ENCODE measurements around the gene CERS1. TPM values are rescaled to one million over a fixed set of nuclear protein-coding genes. Genes with fewer than 3 reads are reported as not detected.

CERS1 gene
- total RNA-seq, 2 donors from 2014 or later: 0.26 to 0.66 TPM

DNA sequence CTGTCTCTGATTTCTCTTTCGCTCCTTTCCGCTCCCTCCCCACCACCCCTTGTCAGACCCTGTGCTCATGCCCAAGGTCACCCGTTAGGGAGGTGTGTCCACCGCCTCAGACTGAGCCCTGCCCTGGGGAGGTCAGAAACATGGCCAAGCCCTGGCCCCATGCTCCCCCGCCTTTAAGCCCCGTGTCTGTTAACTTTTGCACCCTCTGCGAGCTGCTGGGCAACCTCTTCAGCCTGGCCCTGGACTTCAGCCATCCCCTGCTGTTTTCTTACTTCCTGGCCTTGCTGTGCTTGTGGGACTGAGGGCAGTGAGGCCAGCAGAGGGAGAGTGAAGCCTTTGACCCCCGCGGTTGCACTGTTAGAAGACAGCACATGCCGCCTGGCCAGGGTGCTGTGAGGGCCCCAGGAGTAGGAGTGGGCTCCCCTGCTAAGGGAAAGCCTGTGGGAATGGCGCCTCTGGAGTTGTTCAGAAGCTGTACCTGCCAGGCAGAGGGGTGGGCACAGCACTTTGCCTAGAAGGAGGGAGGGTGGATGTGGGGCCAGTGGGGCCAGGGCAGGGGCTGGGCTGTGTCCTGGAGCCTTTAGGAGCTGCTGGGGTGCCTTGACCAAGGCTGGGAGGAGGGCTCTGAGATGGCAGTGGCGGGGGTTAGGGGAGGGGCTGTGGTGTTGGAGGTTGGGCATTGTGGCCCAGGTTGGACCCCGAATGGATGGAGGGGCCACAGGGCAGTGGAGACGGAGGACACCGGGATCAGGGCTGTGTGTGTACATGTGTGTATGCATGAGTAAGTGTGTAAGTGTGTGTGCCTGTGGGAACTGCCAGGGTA is 56.3 kb downstream of the CERS1 start:
- no peaks in the 10 kb centered on the region for H3K36me3 ChIP-seq (replicated peaks in 1 of 2; ENCODE audit: insufficient read depth in 1 of 2, low read depth in 2 of 2)
- H3K4me3 ChIP-seq: no peak overlapping the region
- peak; percentile 28 for ATAC-seq
- H3K27me3 ChIP-seq: no peaks in the 10 kb centered on the region
- H3K4me1 ChIP-seq: peaks cover 99% of the 10 kb centered on the region
- peak overlapping the region in 2 of 4 donors; percentile 13 to 22 for H3K27ac ChIP-seq
- DNase-seq: peak in 3 of 4 donors; percentile 44 to 56 (median 55)
- no peak for TF ChIP-seq POLR2A (IDR thresholded peaks at IDR 0.05)
- TF ChIP-seq, protein P1, sequence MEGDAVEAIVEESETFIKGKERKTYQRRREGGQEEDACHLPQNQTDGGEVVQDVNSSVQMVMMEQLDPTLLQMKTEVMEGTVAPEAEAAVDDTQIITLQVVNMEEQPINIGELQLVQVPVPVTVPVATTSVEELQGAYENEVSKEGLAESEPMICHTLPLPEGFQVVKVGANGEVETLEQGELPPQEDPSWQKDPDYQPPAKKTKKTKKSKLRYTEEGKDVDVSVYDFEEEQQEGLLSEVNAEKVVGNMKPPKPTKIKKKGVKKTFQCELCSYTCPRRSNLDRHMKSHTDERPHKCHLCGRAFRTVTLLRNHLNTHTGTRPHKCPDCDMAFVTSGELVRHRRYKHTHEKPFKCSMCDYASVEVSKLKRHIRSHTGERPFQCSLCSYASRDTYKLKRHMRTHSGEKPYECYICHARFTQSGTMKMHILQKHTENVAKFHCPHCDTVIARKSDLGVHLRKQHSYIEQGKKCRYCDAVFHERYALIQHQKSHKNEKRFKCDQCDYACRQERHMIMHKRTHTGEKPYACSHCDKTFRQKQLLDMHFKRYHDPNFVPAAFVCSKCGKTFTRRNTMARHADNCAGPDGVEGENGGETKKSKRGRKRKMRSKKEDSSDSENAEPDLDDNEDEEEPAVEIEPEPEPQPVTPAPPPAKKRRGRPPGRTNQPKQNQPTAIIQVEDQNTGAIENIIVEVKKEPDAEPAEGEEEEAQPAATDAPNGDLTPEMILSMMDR (IDR thresholded peaks at IDR 0.05): no peak
- intact Hi-C loops (cut with DNase I): loop anchor here (5.0 kb wide), 1 partner anchor 242 kb away; no protein-coding TSS in a partner anchor
- WGBS, 2 donors: 27 to 39% methylated on average over 6 to 15 of the region's 15 CpGs
- no peaks in the 10 kb centered on the region for H3K9me3 ChIP-seq

DNA sequence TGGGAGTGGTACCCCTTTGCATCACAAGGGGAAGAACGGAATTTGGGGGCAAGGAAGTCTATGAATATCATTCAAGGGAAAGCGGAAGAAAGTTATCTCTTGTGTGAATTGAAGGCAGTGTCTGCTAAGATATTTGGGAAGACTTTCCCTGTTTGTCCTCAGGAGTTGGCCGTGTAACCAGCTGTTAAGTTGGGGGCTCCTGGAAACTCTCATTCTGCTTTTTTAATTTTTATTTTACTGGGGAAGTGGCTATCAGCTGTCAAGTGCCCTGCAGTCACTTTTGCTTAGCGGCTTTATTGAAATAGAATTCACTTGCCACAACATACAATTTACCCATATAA is 61.3 kb downstream of the CERS1 start:
- H3K27ac ChIP-seq: peak overlapping the region; percentile 90 to 97 (median 94)
- DNase-seq (no peak), ATAC-seq (no peak)
- intact Hi-C loops (cut with DNase I): no loop called here
- no peaks in the 10 kb centered on the region for H3K27me3 ChIP-seq
- TF ChIP-seq POLR2A (IDR thresholded peaks at IDR 0.05): no peak
- TF ChIP-seq, protein P1 (IDR thresholded peaks at IDR 0.05): no peak
- no peaks in the 10 kb centered on the region for H3K36me3 ChIP-seq (replicated peaks in 1 of 2; ENCODE audit: insufficient read depth in 1 of 2, low read depth in 2 of 2)
- H3K9me3 ChIP-seq: no peaks in the 10 kb centered on the region
- H3K4me3 ChIP-seq: no peak overlapping the region
- 20 to 23% methylated on average over 4 of the region's 4 CpGs for WGBS, 2 donors
- peaks cover 65% of the 10 kb centered on the region for H3K4me1 ChIP-seq

DNA sequence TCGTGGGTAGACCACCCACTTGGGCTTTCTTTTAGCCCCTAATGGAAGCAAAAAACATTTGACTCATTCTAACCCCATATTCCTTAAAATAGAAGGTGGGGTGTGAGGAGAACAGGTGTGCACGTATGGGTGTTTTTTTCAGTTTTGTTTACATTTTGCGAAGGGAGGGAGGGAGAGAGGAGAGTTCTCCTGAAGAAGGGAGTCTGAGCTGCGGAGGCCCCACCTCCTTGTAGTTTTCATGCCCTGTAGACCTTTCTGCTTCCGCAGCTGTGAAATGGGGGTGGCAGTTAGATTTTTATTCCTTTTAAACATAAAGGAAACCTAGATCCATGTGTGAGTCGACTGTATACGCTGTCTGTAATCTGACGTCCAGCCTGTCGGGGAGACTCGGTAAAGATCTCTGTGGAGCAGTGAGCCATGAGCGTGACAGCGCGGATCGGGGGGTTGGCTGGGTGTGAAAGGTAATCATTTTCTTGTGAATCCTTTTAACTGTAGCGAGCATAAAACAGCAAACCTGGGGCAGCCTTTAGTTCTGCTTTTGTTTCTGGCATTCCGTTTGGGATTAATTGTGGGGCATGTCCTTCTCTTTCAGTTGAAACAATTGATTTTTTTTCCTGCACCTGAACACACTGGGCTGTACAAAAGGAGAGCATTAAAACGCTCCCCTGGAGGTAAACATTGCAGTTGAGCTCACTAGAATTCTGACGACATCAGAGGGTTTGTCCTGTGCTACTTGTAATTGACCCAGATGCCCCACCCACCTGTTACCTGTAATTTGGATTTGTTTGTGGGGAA is 61.9 kb downstream of the CERS1 start:
- H3K27ac ChIP-seq: peak overlapping the region; percentile 90 to 97 (median 94)
- peaks cover 59% of the 10 kb centered on the region for H3K4me1 ChIP-seq
- H3K9me3 ChIP-seq: no peaks in the 10 kb centered on the region
- intact Hi-C loops (cut with DNase I): no loop called here
- H3K27me3 ChIP-seq: no peaks in the 10 kb centered on the region
- H3K36me3 ChIP-seq (replicated peaks in 1 of 2; ENCODE audit: insufficient read depth in 1 of 2, low read depth in 2 of 2): no peaks in the 10 kb centered on the region
- H3K4me3 ChIP-seq: peak overlapping the region in 1 of 2 donors; percentile 42
- peak; percentile 36 for ATAC-seq
- 2 to 10% methylated on average over 18 of the region's 18 CpGs for WGBS, 2 donors
- peak in 2 of 3 donors; percentile 32 to 38 for TF ChIP-seq POLR2A (IDR thresholded peaks at IDR 0.05)
- TF ChIP-seq, protein P1 (IDR thresholded peaks at IDR 0.05): no peak
- peak in 3 of 4 donors; percentile 40 to 59 (median 52) for DNase-seq

DNA sequence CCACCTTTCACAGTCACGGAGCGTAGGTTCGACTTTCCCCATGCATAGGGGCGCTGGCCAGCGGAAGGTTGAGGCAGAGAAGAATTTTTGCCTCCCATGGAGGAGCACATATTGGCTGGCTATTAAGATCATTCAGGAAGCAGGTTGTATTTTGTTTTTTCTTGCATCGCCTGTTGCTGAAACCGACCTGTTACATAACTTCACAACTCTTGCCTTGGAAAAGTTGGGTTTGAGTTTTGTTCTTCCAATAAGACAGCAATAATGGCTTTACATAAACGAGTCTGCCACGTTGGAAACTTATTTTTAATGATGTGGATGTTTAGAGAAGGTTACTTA is 62.8 kb downstream of the CERS1 start:
- no peak for ATAC-seq
- peak overlapping the region; percentile 90 to 97 (median 94) for H3K27ac ChIP-seq
- no peaks in the 10 kb centered on the region for H3K9me3 ChIP-seq
- H3K36me3 ChIP-seq (replicated peaks in 1 of 2; ENCODE audit: insufficient read depth in 1 of 2, low read depth in 2 of 2): no peaks in the 10 kb centered on the region
- whole genome bisulfite sequencing, 2 donors: 0% methylated on average over 5 to 9 of the region's 9 CpGs
- intact Hi-C loops (cut with DNase I): no loop called here
- TF ChIP-seq, protein P1 (IDR thresholded peaks at IDR 0.05): no peak
- TF ChIP-seq POLR2A (IDR thresholded peaks at IDR 0.05): peak in 2 of 3 donors; percentile 36 to 38
- H3K4me1 ChIP-seq: peaks cover 50% of the 10 kb centered on the region
- no peaks in the 10 kb centered on the region for H3K27me3 ChIP-seq
- DNase-seq: no peak
- peak overlapping the region; percentile 17 to 42 for H3K4me3 ChIP-seq
